IMR-90 (cell line): Measurements from ENCODE around the gene TRDN. TPM values are rescaled to one million over a fixed set of nuclear protein-coding genes. Genes with fewer than 3 reads are reported as not detected.

Experiments
- ATAC-seq: fragments of 200-7000 bp; cut with Tn5 transposase; 2 replicates; pipeline ENCODE4 v1.9.1; 2020; ENCODE audit warnings: low read depth, mild to moderate bottlenecking, moderate library complexity
- BruUV-seq: library from RNA; stranded (reverse); fragments of 400-500 nt; replicated peaks from 2 replicates; lab custom pipeline; 2021; lab: Mats Ljungman, UMichigan
- CTCF ChIA-PET: fragments of 300-600 bp; formaldehyde crosslinking; extraction: SDS; loops from one replicate; lab custom pipeline; 2021; ENCODE audit warnings: antibody characterized with exemption; lab: Yijun Ruan, JAX
- POLR2A ChIA-PET: fragments of 300-600 bp; sonication (Branson Sonifier 250); formaldehyde crosslinking; loops from one replicate; lab custom pipeline; 2022; ENCODE audit warnings: antibody characterized with exemption; ENCODE audit not compliant: unreplicated experiment; lab: Charles Lee
- DNase-seq: peaks from one replicate; pipeline ENCODE4 v3.0.0; 2013
- H2AFZ ChIP-seq: replicated peaks from 2 replicates; pipeline ENCODE3; 2013; ENCODE audit warnings: low read length, mild to moderate bottlenecking; ENCODE audit not compliant: poor library complexity
- H2AK5ac ChIP-seq: 2 replicates; pipeline ENCODE4 v1.6.1; 2013; ENCODE audit warnings: low read depth, low read length, inconsistent platforms
- H2AK9ac ChIP-seq: replicated peaks from 2 replicates; pipeline ENCODE3; 2013; ENCODE audit warnings: mild to moderate bottlenecking, low read depth, low read length, moderate library complexity; ENCODE audit not compliant: poor library complexity
- H2BK120ac ChIP-seq: 2 replicates; pipeline ENCODE4 v1.6.1; 2013; ENCODE audit warnings: low read depth, low read length, inconsistent platforms
- H2BK15ac ChIP-seq: 3 replicates; pipeline ENCODE4 v1.6.1; 2013; ENCODE audit warnings: low read depth, low read length, inconsistent platforms
- H2BK20ac ChIP-seq: 2 replicates; pipeline ENCODE4 v1.6.1; 2013; ENCODE audit warnings: low read depth, mild to moderate bottlenecking, inconsistent platforms, low read length, moderate library complexity
- H2BK5ac ChIP-seq: 2 replicates; pipeline ENCODE4 v1.6.1; 2013; ENCODE audit warnings: mild to moderate bottlenecking, low read depth, low read length, inconsistent platforms; ENCODE audit not compliant: poor library complexity, severe bottlenecking
- H3K14ac ChIP-seq: replicated peaks from 2 replicates; pipeline ENCODE4 v1.6.1; 2013; ENCODE audit warnings: low read depth, low read length, inconsistent platforms
- H3K18ac ChIP-seq: 2 replicates; pipeline ENCODE4 v1.6.1; 2013; ENCODE audit warnings: low read depth, low read length, control low read depth
- H3K23ac ChIP-seq: 2 replicates; pipeline ENCODE4 v1.6.1; 2013; ENCODE audit warnings: low read depth, low read length, inconsistent platforms
- H3K27ac ChIP-seq: 2 replicates; pipeline ENCODE4 v1.5.1; 2013; ENCODE audit warnings: mild to moderate bottlenecking, control low read depth, low read length; ENCODE audit not compliant: insufficient read depth
- H3K27me3 ChIP-seq: 2 replicates; pipeline ENCODE4 v1.6.1; 2013; ENCODE audit warnings: low read length; ENCODE audit not compliant: control insufficient read depth, insufficient read depth
- H3K36me3 ChIP-seq: 2 replicates; pipeline ENCODE4 v1.6.1; 2013; ENCODE audit warnings: low read length, mixed read lengths; ENCODE audit not compliant: control insufficient read depth, insufficient read depth
- H3K4ac ChIP-seq: 2 replicates; pipeline ENCODE4 v1.6.1; 2013; ENCODE audit warnings: low read depth, low read length, inconsistent platforms
- H3K4me1 ChIP-seq: 2 replicates; pipeline ENCODE4 v1.6.1; 2013; ENCODE audit warnings: low read length, mixed read lengths; ENCODE audit not compliant: control insufficient read depth, insufficient read depth
- H3K4me2 ChIP-seq: 2 replicates; pipeline ENCODE4 v1.6.1; 2013; ENCODE audit warnings: low read depth, mild to moderate bottlenecking, control low read depth, low read length, moderate library complexity
- H3K4me3 ChIP-seq: 2 replicates; pipeline ENCODE4 v1.5.1; 2013; ENCODE audit warnings: low read depth, mild to moderate bottlenecking, control low read depth, low read length, moderate library complexity; ENCODE audit not compliant: insufficient read depth
- H3K56ac ChIP-seq: 2 replicates; pipeline ENCODE4 v1.6.1; 2013; ENCODE audit warnings: low read length, inconsistent platforms; ENCODE audit not compliant: insufficient read depth; ENCODE audit errors: extremely low read depth
- H3K79me1 ChIP-seq, 2 experiments: 2 replicates each; pipeline ENCODE4 v1.6.1; 2013; ENCODE audit warnings: low read length in 2 of 2, inconsistent platforms in 1 of 2, low read depth in 1 of 2
- H3K9ac ChIP-seq: 2 replicates; pipeline ENCODE4 v1.6.1; 2013; ENCODE audit warnings: low read depth, low read length, control low read depth
- H3K9me1 ChIP-seq: 2 replicates; pipeline ENCODE4 v1.6.1; 2013; ENCODE audit warnings: low read length, inconsistent platforms; ENCODE audit not compliant: insufficient read depth
- H3K9me3 ChIP-seq: 2 replicates; pipeline ENCODE4 v1.6.1; 2013; ENCODE audit warnings: low read length; ENCODE audit not compliant: control insufficient read depth, insufficient read depth
- H4K20me1 ChIP-seq: 2 replicates; pipeline ENCODE4 v1.6.1; 2013; ENCODE audit warnings: low read length, inconsistent platforms; ENCODE audit not compliant: insufficient read depth
- H4K5ac ChIP-seq: 2 replicates; pipeline ENCODE4 v1.6.1; 2013; ENCODE audit warnings: mild to moderate bottlenecking, low read depth, low read length, control low read depth
- H4K8ac ChIP-seq, 2 experiments: 2 replicates each; pipeline ENCODE4 v1.6.1; 2013; ENCODE audit warnings: low read depth in 2 of 2, low read length in 2 of 2, control low read depth in 1 of 2, inconsistent platforms in 1 of 2
- H4K91ac ChIP-seq: 2 replicates; pipeline ENCODE4 v1.6.1; 2013; ENCODE audit warnings: low read depth, low read length, inconsistent platforms; ENCODE audit not compliant: insufficient read depth
- CEBPB ChIP-seq: IDR thresholded peaks from 2 replicates; pipeline ENCODE4 v1.6.1; 2012; ENCODE audit warnings: low read depth, low read length, improper control_type of control experiment
- MAZ ChIP-seq: IDR thresholded peaks from 2 replicates; pipeline ENCODE4 v1.6.1; 2012; ENCODE audit warnings: low read depth, mild to moderate bottlenecking, low read length, improper control_type of control experiment, moderate library complexity, borderline replicate concordance
- NFE2L2 ChIP-seq: fragments of 150-350 bp; IDR thresholded peaks from 2 replicates; pipeline ENCODE4 v1.6.1; 2016; ENCODE audit warnings: low read depth, mild to moderate bottlenecking, low read length
- RCOR1 ChIP-seq: IDR thresholded peaks from 2 replicates; pipeline ENCODE4 v1.6.1; 2012; ENCODE audit warnings: mild to moderate bottlenecking, low read length, improper control_type of control experiment; ENCODE audit not compliant: insufficient replicate concordance
- SMC3 ChIP-seq: fragments of 150-350 bp; IDR thresholded peaks from 2 replicates; pipeline ENCODE4 v1.6.1; 2016; ENCODE audit warnings: low read depth, mild to moderate bottlenecking, antibody characterized with exemption, low read length, moderate library complexity
- USF2 ChIP-seq: fragments of 150-350 bp; IDR thresholded peaks from 2 replicates; pipeline ENCODE4 v1.6.1; 2017; ENCODE audit warnings: mild to moderate bottlenecking, antibody characterized with exemption, low read length, low read depth
- WGBS, 2 experiments: methylation state at CpG; one replicate each; pipeline versions ENCODE4 v1.1.5 to v1.1.7; 2013; ENCODE audit warnings: missing lambda C conversion rate in 2 of 2; ENCODE audit not compliant: insufficient read length in 1 of 2; ENCODE audit errors: extremely low coverage in 2 of 2; 5-methylcytosine and 5-hydroxymethylcytosine counted together
- dilution Hi-C: fragments of 300-500 bp; cut with HindIII; formaldehyde crosslinking; loops from one replicate; pipeline ENCODE4 v1.14.3; 2018; ENCODE audit warnings: low sequenced_read_pairs; ENCODE audit not compliant: unreplicated experiment
- in situ Hi-C: fragments of 300-500 bp; cut with MboI; formaldehyde crosslinking; loops from 3 replicates; pipeline ENCODE4 v1.14.3; 2019; ENCODE audit warnings: low sequenced_read_pairs, inconsistent platforms, mixed read lengths
- intact Hi-C: fragments of 100-400 bp; cut with micrococcal nuclease; formaldehyde crosslinking; loops from 2 replicates; pipeline ENCODE4 v1.10.0; 2022
- polyA plus RNA-seq, 3 experiments: library from polyadenylated mRNA; depleted of rRNA; stranded (reverse); fragments of >200 nt; gene quantifications; 2 replicates each; pipeline ENCODE4 v1.2.3, GENCODE V29; 2012; ENCODE audit warnings: low replicate concordance in 1 of 3
- total RNA-seq: library from RNA; depleted of rRNA; stranded (reverse); fragments of >200 nt; gene quantifications from 2 replicates; pipeline ENCODE4 v1.2.3, GENCODE V29; 2012

TRDN gene
- total and polyA plus RNA-seq, 2 of the 4 experiments (the other 2 are of a cell fraction) = not detected

DNA sequence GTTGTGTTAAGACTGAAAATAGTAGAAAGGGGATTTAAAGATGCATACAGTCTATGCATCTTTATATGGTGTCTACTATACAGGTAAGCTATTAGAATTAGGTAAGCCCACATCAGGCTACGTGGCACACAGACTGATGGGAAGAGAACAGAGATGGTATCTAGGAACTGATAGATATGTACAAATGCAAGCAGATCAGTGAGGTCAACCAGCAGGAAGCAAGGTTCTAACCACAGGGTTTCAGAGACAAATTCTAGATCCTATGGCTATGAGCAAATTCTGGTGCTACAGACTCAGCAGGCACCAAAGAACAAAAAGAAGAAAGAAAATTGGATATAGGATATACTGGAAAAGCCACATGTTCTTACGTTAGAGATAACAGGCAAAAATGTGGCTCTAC, 110.6 kb downstream of the TRDN start:
- CTCF ChIA-PET = no interaction called here
- no peak overlapping the region for H2AFZ ChIP-seq
- H4K5ac ChIP-seq = no peak overlapping the region
- H3K56ac ChIP-seq = no peak overlapping the region
- ATAC-seq = no peak
- no peak overlapping the region for H3K14ac ChIP-seq
- no peak overlapping the region for H4K8ac ChIP-seq
- no peak overlapping the region for H3K23ac ChIP-seq
- no peak for DNase-seq
- intact Hi-C loops = no loop called here
- no peaks in the 10 kb centered on the region for H4K20me1 ChIP-seq
- no peak overlapping the region for H3K9ac ChIP-seq
- H2BK20ac ChIP-seq = no peak overlapping the region
- no peak overlapping the region for H2AK9ac ChIP-seq
- no peaks in the 10 kb centered on the region for H3K36me3 ChIP-seq
- H2BK120ac ChIP-seq = no peak overlapping the region
- no TSS peak for BruUV-seq
- H3K27me3 ChIP-seq = no peaks in the 10 kb centered on the region
- no peak overlapping the region for H3K27ac ChIP-seq
- TF ChIP-seq NFE2L2 (no peak), MAZ (no peak), USF2 (no peak), RCOR1 (no peak), CEBPB (no peak), SMC3 (no peak)
- dilution Hi-C loops = no loop called here
- no peak overlapping the region for H2BK5ac ChIP-seq
- no peak overlapping the region for H3K4me3 ChIP-seq
- H2AK5ac ChIP-seq = no peak overlapping the region
- no peaks in the 10 kb centered on the region for H3K4me1 ChIP-seq
- in situ Hi-C loops = no loop called here
- no peak overlapping the region for H3K4ac ChIP-seq
- peaks cover 2% of the 10 kb centered on the region; the same call in 1 of the 2 replicates for H3K9me3 ChIP-seq
- no CpG with 5 or more reads among the region's 2 CpGs for WGBS, 2 experiments
- no peak overlapping the region for H3K18ac ChIP-seq
- no peaks in the 10 kb centered on the region for H3K9me1 ChIP-seq
- no peaks in the 10 kb centered on the region for H3K79me1 ChIP-seq
- no peak overlapping the region for H2BK15ac ChIP-seq
- POLR2A ChIA-PET = no interaction called here
- no peak overlapping the region for H4K91ac ChIP-seq
- H3K4me2 ChIP-seq = no peak overlapping the region
